ENCODE data around the gene RNF175.

RNF175 gene

DNA sequence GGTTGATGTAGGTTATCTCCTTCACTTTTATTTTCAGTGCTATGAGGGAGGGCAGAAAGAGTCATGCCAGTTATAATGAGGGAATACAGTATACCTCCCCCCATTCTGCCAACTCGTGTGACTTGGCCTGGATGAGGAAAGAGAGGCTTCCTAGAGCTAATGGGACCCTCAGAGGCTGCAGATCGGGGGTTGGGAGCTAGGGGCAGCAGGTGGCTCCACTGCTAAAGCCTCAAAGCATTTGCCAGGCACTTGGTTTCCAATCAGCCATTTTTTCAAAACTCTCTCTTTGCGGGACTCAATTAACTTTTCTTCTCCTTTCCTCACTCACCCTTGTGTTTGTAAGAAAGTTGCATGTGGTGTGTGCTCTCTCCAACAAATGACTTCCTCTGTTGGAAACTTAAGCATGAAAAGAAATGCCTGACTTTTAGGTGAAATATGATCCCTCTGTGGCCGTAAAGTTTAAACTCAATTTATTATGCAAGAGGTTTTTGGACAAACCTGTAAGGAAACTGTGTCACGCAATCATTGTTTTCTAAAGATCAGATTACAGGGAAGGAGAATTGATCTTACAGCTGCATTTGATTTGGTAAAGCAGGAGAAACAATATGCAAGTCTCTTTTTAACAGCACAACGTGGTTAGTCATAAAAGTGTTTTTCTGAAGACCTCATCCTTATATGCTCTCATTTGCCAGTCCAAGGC lies 22.0 kb upstream of the RNF175 start:
- TF ChIP-seq, protein P1, sequence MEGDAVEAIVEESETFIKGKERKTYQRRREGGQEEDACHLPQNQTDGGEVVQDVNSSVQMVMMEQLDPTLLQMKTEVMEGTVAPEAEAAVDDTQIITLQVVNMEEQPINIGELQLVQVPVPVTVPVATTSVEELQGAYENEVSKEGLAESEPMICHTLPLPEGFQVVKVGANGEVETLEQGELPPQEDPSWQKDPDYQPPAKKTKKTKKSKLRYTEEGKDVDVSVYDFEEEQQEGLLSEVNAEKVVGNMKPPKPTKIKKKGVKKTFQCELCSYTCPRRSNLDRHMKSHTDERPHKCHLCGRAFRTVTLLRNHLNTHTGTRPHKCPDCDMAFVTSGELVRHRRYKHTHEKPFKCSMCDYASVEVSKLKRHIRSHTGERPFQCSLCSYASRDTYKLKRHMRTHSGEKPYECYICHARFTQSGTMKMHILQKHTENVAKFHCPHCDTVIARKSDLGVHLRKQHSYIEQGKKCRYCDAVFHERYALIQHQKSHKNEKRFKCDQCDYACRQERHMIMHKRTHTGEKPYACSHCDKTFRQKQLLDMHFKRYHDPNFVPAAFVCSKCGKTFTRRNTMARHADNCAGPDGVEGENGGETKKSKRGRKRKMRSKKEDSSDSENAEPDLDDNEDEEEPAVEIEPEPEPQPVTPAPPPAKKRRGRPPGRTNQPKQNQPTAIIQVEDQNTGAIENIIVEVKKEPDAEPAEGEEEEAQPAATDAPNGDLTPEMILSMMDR (conservative IDR thresholded peaks at IDR 0.05; ENCODE audit: low read length), result peak; percentile 41
- no peak for TF ChIP-seq EZH2phosphoT487 (IDR thresholded peaks at IDR 0.05; ENCODE audit: borderline replicate concordance)
- Histone ChIP-seq H3K27me3 (ENCODE audit: insufficient read depth, low read length, poor library complexity, severe bottlenecking) (no peaks in the 10 kb centered on the region), H3K9ac (ENCODE audit: low read depth, low read length, poor library complexity, severe bottlenecking) (no peak overlapping the region), H3K9me3 (ENCODE audit: insufficient read depth, low read depth, low read length) (no peaks in the 10 kb centered on the region), H3K36me3 (ENCODE audit: insufficient read depth, low read length) (no peaks in the 10 kb centered on the region), H3K4me3 (ENCODE audit: low read length, poor library complexity, severe bottlenecking) (no peak overlapping the region), H4K20me1 (ENCODE audit: insufficient read depth, low read length, poor library complexity, severe bottlenecking) (no peaks in the 10 kb centered on the region), H3F3A (ENCODE audit: low read depth) (no peaks in the 10 kb centered on the region), H3K4me2 (ENCODE audit: low read depth, low read length, poor library complexity, severe bottlenecking) (peak overlapping the region; percentile 29), H3K79me2 (ENCODE audit: insufficient read depth, low read length) (no peaks in the 10 kb centered on the region), H2AFZ (ENCODE audit: low read length) (peak overlapping the region; percentile 37; the same call in 1 of the 2 replicates), H3K4me1 (ENCODE audit: insufficient read depth, low read length, poor library complexity, severe bottlenecking) (peaks cover 27% of the 10 kb centered on the region), H3K9me2 (replicated peaks; ENCODE audit: low read depth, low read length) (no peaks in the 10 kb centered on the region)

DNA sequence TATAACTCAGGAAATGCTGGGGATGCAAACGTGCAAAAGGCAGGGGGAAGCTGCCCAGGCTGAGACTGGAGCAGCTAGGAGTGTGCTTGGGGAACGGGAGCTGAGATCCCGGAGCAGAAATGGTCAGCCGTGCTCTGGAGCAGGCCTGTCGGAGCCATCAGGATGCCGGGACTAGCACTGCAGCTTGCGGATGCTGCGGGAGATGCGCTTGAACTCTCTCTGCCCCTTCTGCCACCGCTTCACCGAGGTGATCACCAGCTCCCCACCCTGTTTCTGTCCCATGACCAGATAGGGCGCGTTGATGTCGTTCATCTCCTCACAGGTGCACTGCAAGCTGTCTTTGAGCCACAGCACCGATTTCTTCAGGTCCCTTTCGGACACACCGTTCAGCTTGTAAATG lies 21.5 kb upstream of the RNF175 start:
- no peaks in the 10 kb centered on the region for H3K36me3 ChIP-seq (ENCODE audit: insufficient read depth, low read length)
- TF ChIP-seq, protein P1 (conservative IDR thresholded peaks at IDR 0.05; ENCODE audit: low read length), result no peak
- H3K4me2 ChIP-seq (ENCODE audit: low read depth, low read length, poor library complexity, severe bottlenecking), result peak overlapping the region; percentile 29
- no peaks in the 10 kb centered on the region for H3K27me3 ChIP-seq (ENCODE audit: insufficient read depth, low read length, poor library complexity, severe bottlenecking)
- H4K20me1 ChIP-seq (ENCODE audit: insufficient read depth, low read length, poor library complexity, severe bottlenecking), result no peaks in the 10 kb centered on the region
- no peaks in the 10 kb centered on the region for H3K9me2 ChIP-seq (replicated peaks; ENCODE audit: low read depth, low read length)
- H3K79me2 ChIP-seq (ENCODE audit: insufficient read depth, low read length), result no peaks in the 10 kb centered on the region
- H3F3A ChIP-seq (ENCODE audit: low read depth), result no peaks in the 10 kb centered on the region
- peaks cover 27% of the 10 kb centered on the region for H3K4me1 ChIP-seq (ENCODE audit: insufficient read depth, low read length, poor library complexity, severe bottlenecking)
- no peak overlapping the region for H3K9ac ChIP-seq (ENCODE audit: low read depth, low read length, poor library complexity, severe bottlenecking)
- H2AFZ ChIP-seq (ENCODE audit: low read length), result no peak overlapping the region; the same call in 1 of the 2 replicates
- H3K4me3 ChIP-seq (ENCODE audit: low read length, poor library complexity, severe bottlenecking), result no peak overlapping the region
- H3K9me3 ChIP-seq (ENCODE audit: insufficient read depth, low read depth, low read length), result no peaks in the 10 kb centered on the region

DNA sequence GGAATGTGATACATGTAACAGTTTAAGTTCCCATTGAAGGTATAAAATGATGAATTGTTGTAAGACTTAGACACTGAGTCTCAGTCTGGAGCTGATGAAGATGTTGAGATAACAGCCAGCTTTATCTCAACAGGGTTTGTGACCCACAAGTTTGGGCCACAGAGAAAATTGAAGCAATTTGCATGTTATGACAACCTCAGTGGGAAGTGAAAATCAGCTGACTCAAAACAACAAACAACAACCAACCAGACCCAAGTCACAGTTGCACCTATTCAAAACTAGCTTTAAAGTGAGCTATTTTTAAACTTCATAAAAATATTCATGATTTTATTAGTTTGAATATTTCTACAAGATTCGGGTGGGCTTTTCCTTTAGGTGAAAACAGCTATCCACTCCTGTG lies 21.1 kb upstream of the RNF175 start:
- Histone ChIP-seq H3K27me3 (ENCODE audit: insufficient read depth, low read length, poor library complexity, severe bottlenecking) (no peaks in the 10 kb centered on the region), H3K36me3 (ENCODE audit: insufficient read depth, low read length) (no peaks in the 10 kb centered on the region), H3K9me2 (replicated peaks; ENCODE audit: low read depth, low read length) (no peaks in the 10 kb centered on the region), H3K4me2 (ENCODE audit: low read depth, low read length, poor library complexity, severe bottlenecking) (peak overlapping the region; percentile 29), H3F3A (ENCODE audit: low read depth) (no peaks in the 10 kb centered on the region), H3K4me1 (ENCODE audit: insufficient read depth, low read length, poor library complexity, severe bottlenecking) (peaks cover 27% of the 10 kb centered on the region), H3K79me2 (ENCODE audit: insufficient read depth, low read length) (no peaks in the 10 kb centered on the region), H3K4me3 (ENCODE audit: low read length, poor library complexity, severe bottlenecking) (no peak overlapping the region), H4K20me1 (ENCODE audit: insufficient read depth, low read length, poor library complexity, severe bottlenecking) (no peaks in the 10 kb centered on the region), H3K9ac (ENCODE audit: low read depth, low read length, poor library complexity, severe bottlenecking) (no peak overlapping the region), H2AFZ (ENCODE audit: low read length) (peak overlapping the region; percentile 79; the same call in 1 of the 2 replicates), H3K9me3 (ENCODE audit: insufficient read depth, low read depth, low read length) (no peaks in the 10 kb centered on the region)
- no peak for TF ChIP-seq EZH2phosphoT487 (IDR thresholded peaks at IDR 0.05; ENCODE audit: borderline replicate concordance)
- TF ChIP-seq, protein P1 (conservative IDR thresholded peaks at IDR 0.05; ENCODE audit: low read length), result no peak
